ENCODE data around the gene PIGT.
A peak's percentile ranks its signal among the peaks of the same experiment; 100 is the strongest.

Gene PIGT

DNA sequence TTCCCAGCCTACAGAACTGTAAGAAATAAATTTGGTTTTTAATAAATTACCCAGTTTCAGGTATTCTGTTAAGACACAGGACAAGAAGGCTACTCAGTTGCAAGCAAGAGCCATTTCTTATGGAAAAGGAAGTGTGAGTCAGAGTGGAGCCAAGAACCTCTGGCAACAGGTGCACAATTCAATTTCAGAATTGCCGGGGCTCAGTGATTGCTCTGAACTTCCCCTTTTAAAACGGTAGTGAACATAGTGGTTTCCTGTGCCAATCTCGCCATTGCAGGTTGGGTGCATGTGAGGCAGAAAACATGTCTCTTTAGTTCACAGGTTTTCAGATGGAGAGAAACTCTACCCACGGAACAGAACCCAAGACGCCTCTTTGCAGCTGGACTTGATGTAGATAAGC, 16.4 kb downstream of the PIGT start:
- no peak for DNase-seq

- no peak for DNase-seq
Observed at GRCh38 chr20:45433316-45433715, 17.4 kb downstream of the PIGT start.

DNA sequence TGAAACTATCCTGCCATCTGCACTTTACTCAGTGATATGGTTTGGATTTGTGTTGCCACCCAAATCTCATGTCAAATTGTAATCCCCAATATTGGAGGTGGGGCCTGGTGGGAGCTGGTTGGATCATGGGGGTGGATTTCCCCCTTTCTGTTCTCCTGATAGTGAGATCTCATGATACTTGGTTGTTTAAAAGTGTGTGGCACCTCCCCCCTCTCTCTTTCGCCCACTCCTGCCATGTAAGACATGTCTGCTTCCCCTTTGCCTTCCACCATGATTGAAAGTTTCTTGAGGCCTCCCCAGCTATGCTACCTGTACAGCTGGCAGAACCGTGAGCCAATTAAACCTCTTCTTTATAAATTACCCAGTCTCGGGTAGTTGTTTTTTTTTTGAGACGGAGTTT, 18.0 kb downstream of the PIGT start:
- DNase-seq = no peak

- peak; percentile 57 for DNase-seq
Observed at GRCh38 chr20:45436732-45437485, 21.0 kb downstream of the PIGT start.

GRCh38 chr20:45440424-45440823, 24.5 kb downstream of the PIGT start:
- no peak for DNase-seq

- DNase-seq = no peak
Observed at GRCh38 chr20:45440891-45441685, 25.1 kb downstream of the PIGT start.

DNA sequence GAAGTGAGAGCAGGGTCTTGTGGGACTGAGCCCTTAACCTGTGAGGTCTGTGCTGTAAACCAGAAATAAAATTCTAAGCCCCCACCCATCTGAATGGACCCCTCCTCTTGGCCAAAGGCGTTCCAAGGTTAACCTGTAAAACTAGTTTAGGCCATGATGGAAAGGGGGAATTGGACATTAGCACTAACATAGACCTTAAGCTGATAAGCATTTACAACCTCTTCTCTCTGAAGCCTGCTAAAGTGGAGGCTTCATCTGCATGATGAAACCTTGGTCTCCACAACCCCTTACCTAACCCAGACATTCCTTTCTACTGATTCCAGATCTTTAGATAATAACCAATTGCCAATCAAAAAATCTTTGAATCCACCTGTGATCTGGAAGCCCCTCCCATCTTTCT, 25.8 kb downstream of the PIGT start:
- no peak for DNase-seq

DNA sequence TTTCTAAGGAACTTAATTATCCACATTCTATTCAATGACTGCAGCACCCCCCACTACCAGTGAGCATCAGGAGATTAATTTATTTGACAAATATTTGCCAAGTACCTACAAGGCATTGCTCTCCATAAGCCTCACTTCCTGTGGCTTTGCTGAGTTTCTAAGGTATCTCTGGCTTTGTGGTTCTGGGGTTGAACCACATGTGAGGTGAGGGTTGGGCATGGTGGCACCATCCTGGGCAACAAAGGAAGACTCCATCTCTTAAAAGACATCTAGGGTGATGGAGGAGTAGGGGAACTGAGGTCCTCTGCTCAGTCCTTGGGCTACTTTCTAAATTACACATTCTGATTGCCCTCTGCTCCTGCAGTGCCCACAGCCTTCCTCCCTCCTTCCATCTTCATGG, 28.1 kb downstream of the PIGT start:
- no peak for DNase-seq

- no peak for DNase-seq
Observed at GRCh38 chr20:45445805-45446562, 30.0 kb downstream of the PIGT start.

DNA sequence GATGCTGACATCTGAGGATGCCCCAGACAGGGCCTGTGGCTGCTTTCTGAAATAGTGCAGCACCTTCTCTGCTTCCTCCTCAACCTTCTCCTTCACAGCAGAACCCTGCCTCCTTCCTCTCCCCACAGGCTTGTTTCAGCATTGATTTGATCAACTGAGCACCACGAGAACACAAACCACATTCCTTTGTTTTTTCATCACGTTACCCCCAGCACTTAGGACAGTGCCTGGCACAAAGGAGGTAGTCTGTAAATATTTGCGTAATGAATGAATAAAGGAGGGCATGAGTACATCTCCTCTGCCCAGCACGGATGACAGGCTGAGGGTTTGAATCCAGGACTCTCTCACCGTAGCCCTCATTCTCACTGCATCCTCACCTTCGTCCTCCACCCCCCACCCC, 32.3 kb downstream of the PIGT start:
- no peak for DNase-seq

- DNase-seq = no peak
Observed at GRCh38 chr20:45449528-45449927, 33.6 kb downstream of the PIGT start.

DNA sequence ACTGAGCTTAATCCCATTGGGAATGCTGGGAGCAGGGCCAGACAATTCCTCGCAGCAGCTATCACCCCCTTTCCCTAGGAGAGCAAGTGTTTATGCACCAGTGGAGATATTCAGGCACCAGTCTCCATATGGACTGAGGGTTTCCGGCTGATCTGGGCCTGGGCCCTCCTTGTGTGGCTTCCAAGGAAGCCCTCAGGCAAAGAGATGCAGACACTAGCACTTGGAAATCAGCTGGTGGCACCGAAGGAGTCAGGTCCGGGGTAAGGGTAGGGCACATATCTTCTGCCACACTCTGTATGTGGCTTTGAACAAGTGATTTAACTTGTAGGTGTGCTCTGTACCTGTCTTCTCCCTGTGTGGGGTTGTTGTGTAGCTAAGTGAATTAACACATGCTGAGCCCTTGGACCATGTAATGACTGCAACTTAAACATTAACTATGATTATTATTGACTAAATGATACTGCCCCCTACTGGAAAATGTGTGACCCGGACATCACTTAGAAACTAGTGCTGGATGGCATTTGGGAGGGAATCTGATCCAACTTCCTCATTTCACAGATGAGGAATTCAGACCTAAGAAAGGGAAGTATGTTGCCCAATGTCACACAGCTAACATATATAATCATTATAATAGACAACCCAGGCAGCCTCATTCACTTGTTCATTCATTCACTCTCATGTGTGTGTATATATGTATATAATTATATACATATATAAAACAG, 34.3 kb downstream of the PIGT start:
- peak; percentile 54 for DNase-seq

GRCh38 chr20:45452238-45452637, 36.3 kb downstream of the PIGT start:
- no peak for DNase-seq

- DNase-seq = no peak
Observed at GRCh38 chr20:45452772-45453691, 37.1 kb downstream of the PIGT start.

- peak; percentile 46 for DNase-seq
Observed at GRCh38 chr20:45456632-45457031, 40.7 kb downstream of the PIGT start.

DNA sequence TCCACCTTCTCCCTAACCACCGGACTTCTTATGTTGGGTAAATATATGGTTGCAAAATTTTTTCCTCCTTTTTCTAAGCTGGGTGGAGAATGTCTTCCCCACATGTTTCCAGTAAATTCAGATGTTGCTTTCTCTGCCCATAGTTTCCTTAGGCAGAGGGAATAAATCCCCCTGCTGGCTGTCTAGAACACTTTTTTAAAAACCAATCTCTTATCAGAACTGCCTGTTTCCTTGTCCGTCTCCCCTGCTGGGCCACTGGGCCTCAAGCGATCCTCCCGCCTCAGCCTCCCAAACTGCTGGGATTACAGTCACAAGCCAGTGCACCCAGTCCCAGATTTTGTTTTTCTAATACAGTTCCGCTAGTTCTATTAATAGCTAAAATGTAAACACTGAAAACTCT, 43.7 kb downstream of the PIGT start:
- DNase-seq = no peak

DNA sequence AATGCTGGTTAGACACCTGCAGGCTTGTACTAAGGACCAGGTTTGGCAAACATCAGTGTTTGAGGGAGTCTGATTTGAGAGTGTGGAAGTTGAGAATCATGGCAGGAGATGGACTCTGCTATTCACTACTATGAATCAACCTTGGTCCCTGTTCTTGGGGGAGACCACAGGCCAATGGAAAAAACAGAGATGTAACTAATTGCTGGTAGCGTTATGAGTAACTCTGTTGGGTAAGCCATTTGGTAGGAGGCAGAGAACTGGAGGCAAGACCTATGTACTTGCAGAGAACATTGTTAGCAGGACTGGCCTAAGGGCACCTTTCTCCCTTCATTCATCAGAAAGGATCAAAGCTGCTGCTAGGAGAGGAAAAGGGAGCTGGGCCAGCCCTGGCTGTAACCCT, 45.3 kb downstream of the PIGT start:
- no peak for DNase-seq

DNA sequence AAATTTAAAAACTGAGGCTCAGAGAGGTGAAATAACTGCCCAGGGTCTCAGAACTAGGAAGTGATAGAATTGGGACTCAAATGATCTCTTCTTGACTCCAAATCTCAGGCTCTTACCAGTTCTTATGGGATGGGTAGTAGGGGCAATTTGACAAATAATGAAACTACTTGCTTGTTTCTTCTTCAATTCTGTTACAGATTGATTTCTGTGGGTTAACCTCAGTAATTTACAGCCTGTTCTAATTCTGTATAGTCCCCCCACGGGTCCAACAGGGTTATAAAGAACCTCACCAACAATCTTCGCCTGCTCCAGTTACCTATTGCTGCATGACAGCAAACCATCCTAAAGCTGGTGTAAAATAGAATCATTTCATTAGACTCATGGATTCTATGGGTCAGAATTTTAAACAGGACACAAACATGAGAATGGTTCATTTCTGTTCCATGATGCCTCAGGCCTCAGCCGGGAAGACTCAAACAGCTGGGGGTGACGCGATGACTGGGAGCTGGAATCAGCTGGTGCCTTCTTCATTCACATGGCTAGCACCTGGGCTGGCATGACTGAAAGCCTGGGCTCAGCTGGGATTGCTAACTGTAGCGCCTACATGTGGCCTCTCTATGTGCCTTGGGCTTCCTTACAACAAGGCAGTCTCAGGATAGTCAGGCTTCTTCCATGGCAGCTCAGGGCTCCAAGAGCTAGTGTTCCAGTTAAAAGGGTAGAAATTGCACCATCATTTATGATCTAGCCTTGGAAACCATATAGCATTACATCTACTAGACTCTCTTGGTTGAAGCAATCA, 47.0 kb downstream of the PIGT start:
- no peak for DNase-seq

GRCh38 chr20:45463709-45464108, 47.8 kb downstream of the PIGT start:
- no peak for DNase-seq

DNA sequence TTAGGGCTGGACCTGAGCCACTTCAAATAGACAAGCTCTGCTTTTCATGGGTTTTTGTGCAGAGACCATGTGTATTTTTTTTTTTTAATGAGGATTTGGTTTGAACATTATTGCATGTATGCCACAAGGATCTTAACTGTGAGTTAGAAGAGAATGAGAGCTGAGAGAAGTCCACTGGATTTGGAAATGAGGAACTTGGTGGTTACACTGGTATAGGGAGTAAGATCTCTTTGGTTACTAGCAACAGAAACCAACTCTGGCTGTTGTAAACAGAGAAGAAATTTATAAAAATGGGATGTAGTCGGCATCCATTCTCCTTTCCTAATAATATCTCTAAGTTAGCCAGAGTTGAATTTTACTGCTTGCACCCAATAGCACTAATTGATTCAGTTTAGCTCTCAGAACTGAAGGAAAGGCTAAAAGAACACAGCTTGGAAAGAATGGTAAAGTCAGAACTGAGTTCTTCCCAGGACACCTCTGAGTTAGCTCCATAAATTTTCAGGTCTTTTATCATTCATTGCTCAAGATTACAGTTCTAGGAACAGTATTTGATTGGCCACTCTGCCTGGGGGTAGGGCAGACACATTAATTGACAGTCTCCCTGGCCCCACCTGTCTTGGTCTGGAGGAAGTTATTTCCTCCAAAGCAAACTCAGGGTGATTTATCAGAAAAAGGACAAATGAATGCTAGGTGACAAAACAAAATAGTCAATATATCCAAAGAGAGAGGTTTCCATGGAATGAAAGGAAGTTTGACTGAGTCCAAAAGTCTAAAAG, 49.7 kb downstream of the PIGT start:
- DNase-seq = no peak

Measured in COR-L47 (cell line).